ENCODE data around the gene NUDT12.

NUDT12 gene

DNA sequence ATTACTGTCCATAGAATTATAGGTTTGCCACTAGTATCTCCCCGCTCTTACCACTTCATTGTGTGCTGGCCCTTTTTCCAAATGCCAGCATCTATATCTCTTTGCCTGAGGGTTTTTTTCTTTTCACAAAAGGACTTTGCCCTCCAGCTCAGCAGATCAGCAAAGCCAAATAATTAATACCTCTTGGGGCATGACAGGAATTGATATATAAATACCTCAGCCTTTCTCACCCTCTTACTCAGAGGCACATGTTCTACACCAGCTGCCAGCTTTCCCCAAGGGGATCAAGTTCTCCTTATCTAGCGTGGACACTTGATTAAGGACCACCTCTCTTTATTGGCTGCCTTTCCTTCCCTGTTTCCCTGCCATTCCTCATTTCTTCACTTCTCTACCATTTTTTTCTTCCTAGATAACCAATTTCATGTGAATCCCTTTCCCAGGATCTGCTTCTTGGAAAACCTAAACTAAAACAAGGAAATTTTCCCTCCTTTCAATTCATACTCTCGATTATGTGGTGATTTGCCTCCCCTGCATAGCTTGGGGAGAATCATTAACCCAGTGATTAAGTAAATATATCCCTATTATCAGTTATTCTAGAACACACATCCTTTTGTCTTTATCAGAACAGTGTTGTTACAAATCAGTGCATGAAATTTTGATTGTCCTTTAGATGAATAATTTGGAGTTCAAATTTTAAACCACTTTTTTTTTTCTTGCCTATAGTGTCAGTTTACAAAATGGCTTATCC is 6.9 kb upstream of the NUDT12 start:
- Histone ChIP-seq H3K9me3 (ENCODE audit: insufficient read depth, low read depth, low read length) (no peaks in the 10 kb centered on the region), H3K36me3 (ENCODE audit: insufficient read depth, low read length) (no peaks in the 10 kb centered on the region), H3K4me2 (ENCODE audit: low read depth, low read length, poor library complexity, severe bottlenecking) (no peak overlapping the region), H3K9me2 (replicated peaks; ENCODE audit: low read depth, low read length) (no peaks in the 10 kb centered on the region), H3K9ac (ENCODE audit: low read depth, low read length, poor library complexity, severe bottlenecking) (no peak overlapping the region), H3K4me3 (ENCODE audit: low read length, poor library complexity, severe bottlenecking) (no peak overlapping the region), H3K27me3 (ENCODE audit: insufficient read depth, low read length, poor library complexity, severe bottlenecking) (no peaks in the 10 kb centered on the region), H3F3A (ENCODE audit: low read depth) (no peaks in the 10 kb centered on the region), H2AFZ (ENCODE audit: low read length) (no peak overlapping the region), H4K20me1 (ENCODE audit: insufficient read depth, low read length, poor library complexity, severe bottlenecking) (no peaks in the 10 kb centered on the region), H3K4me1 (ENCODE audit: insufficient read depth, low read length, poor library complexity, severe bottlenecking) (no peaks in the 10 kb centered on the region), H3K79me2 (ENCODE audit: insufficient read depth, low read length) (no peaks in the 10 kb centered on the region)
- TF ChIP-seq, protein P1, sequence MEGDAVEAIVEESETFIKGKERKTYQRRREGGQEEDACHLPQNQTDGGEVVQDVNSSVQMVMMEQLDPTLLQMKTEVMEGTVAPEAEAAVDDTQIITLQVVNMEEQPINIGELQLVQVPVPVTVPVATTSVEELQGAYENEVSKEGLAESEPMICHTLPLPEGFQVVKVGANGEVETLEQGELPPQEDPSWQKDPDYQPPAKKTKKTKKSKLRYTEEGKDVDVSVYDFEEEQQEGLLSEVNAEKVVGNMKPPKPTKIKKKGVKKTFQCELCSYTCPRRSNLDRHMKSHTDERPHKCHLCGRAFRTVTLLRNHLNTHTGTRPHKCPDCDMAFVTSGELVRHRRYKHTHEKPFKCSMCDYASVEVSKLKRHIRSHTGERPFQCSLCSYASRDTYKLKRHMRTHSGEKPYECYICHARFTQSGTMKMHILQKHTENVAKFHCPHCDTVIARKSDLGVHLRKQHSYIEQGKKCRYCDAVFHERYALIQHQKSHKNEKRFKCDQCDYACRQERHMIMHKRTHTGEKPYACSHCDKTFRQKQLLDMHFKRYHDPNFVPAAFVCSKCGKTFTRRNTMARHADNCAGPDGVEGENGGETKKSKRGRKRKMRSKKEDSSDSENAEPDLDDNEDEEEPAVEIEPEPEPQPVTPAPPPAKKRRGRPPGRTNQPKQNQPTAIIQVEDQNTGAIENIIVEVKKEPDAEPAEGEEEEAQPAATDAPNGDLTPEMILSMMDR (conservative IDR thresholded peaks at IDR 0.05; ENCODE audit: low read length), result no peak
- no peak for TF ChIP-seq EZH2phosphoT487 (IDR thresholded peaks at IDR 0.05; ENCODE audit: borderline replicate concordance)

DNA sequence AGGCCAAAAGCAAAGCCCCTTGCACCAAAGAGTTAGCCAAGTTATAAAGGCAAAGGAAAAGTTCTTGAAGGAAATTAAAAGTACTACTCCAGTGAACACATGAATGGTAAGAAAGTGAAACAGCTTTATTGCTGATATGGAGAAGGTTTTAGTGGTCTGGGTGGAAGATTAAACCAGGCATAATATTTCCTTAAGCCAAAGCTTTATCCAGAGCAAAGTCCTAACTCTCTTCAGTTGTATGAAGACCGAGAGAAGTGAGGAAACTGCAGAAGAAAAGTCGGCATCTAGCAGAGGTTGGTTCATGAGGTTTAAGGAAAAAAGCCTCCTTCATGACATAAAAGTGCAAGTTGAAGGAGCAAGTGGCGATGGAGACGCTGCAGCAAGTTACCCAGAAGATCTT is 3.1 kb upstream of the NUDT12 start:
- no peaks in the 10 kb centered on the region for H3K79me2 ChIP-seq (ENCODE audit: insufficient read depth, low read length)
- H2AFZ ChIP-seq (ENCODE audit: low read length), result no peak overlapping the region
- H3K4me2 ChIP-seq (ENCODE audit: low read depth, low read length, poor library complexity, severe bottlenecking), result no peak overlapping the region
- H3K4me3 ChIP-seq (ENCODE audit: low read length, poor library complexity, severe bottlenecking), result no peak overlapping the region
- no peaks in the 10 kb centered on the region for H3K36me3 ChIP-seq (ENCODE audit: insufficient read depth, low read length)
- H3K9me3 ChIP-seq (ENCODE audit: insufficient read depth, low read depth, low read length), result no peaks in the 10 kb centered on the region
- no peaks in the 10 kb centered on the region for H4K20me1 ChIP-seq (ENCODE audit: insufficient read depth, low read length, poor library complexity, severe bottlenecking)
- H3K9me2 ChIP-seq (replicated peaks; ENCODE audit: low read depth, low read length), result no peaks in the 10 kb centered on the region
- H3F3A ChIP-seq (ENCODE audit: low read depth), result no peaks in the 10 kb centered on the region
- H3K4me1 ChIP-seq (ENCODE audit: insufficient read depth, low read length, poor library complexity, severe bottlenecking), result no peaks in the 10 kb centered on the region
- H3K27me3 ChIP-seq (ENCODE audit: insufficient read depth, low read length, poor library complexity, severe bottlenecking), result no peaks in the 10 kb centered on the region
- H3K9ac ChIP-seq (ENCODE audit: low read depth, low read length, poor library complexity, severe bottlenecking), result no peak overlapping the region
- TF ChIP-seq EZH2phosphoT487 (IDR thresholded peaks at IDR 0.05; ENCODE audit: borderline replicate concordance), result no peak
- TF ChIP-seq, protein P1 (conservative IDR thresholded peaks at IDR 0.05; ENCODE audit: low read length), result no peak

DNA sequence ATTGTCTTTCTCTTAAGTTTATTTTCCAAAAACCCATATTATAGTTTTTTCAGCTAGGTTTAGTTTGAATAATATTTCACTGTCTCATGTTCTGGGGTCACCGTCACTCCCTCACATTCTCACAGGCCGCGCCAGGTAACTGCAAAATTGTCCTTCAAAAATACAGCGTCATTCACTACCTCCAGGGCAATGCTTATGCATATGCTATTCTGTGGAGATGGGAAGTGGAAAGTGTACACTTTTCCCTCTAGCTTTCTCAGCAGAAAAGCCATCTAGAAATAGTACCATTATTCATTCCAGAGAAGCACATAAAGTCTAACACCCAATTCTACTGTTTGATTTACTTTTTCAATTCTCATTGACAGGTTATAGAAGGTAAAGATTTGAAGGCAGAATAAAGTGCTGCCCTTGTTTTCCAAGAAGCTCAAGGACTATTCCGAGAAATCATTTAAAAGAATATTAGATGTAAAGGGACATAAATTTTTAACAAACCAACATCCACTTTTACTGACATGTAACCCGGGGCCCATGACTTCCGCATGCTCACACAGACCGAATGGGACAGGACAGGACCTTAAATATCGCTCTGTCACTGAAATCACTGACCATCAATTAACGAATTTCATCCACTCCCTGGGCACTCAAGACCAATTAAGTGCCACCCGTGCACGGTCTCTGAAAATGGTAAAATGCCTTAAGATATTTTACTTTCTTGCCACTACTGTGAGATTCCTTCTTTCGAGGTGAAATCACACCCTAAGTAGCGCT is 720 bp downstream of the NUDT12 start:
- Histone ChIP-seq H2AFZ (ENCODE audit: low read length) (peak overlapping the region; percentile 57), H3K4me1 (ENCODE audit: insufficient read depth, low read length, poor library complexity, severe bottlenecking) (no peaks in the 10 kb centered on the region), H3K27me3 (ENCODE audit: insufficient read depth, low read length, poor library complexity, severe bottlenecking) (no peaks in the 10 kb centered on the region), H3F3A (ENCODE audit: low read depth) (no peaks in the 10 kb centered on the region), H3K36me3 (ENCODE audit: insufficient read depth, low read length) (no peaks in the 10 kb centered on the region), H3K9ac (ENCODE audit: low read depth, low read length, poor library complexity, severe bottlenecking) (peak overlapping the region; percentile 67), H4K20me1 (ENCODE audit: insufficient read depth, low read length, poor library complexity, severe bottlenecking) (no peaks in the 10 kb centered on the region), H3K4me2 (ENCODE audit: low read depth, low read length, poor library complexity, severe bottlenecking) (peak overlapping the region; percentile 60), H3K9me2 (replicated peaks; ENCODE audit: low read depth, low read length) (no peaks in the 10 kb centered on the region), H3K4me3 (ENCODE audit: low read length, poor library complexity, severe bottlenecking) (peak overlapping the region; percentile 75), H3K9me3 (ENCODE audit: insufficient read depth, low read depth, low read length) (no peaks in the 10 kb centered on the region), H3K79me2 (ENCODE audit: insufficient read depth, low read length) (no peaks in the 10 kb centered on the region)
- TF ChIP-seq, protein P1 (conservative IDR thresholded peaks at IDR 0.05; ENCODE audit: low read length), result no peak
- TF ChIP-seq EZH2phosphoT487 (IDR thresholded peaks at IDR 0.05; ENCODE audit: borderline replicate concordance), result no peak
